BE2C (cell line): Measurements from ENCODE around the gene SPNS2.

Experiments used
- DNase-seq: peaks from one replicate; pipeline ENCODE4 v3.0.0-alpha.2; 2020
- H3K27me3 ChIP-seq: fragments of 250-450 bp; sonication (Bioruptor Pico); 2 replicates; pipeline ENCODE4 v1.5.1; 2020; ENCODE audit warnings: mild to moderate bottlenecking
- H3K36me3 ChIP-seq: fragments of 250-450 bp; sonication (Bioruptor Pico); 2 replicates; pipeline ENCODE4 v1.5.1; 2020; ENCODE audit warnings: mild to moderate bottlenecking
- H3K4me1 ChIP-seq: fragments of 250-450 bp; sonication (Bioruptor Pico); 2 replicates; pipeline ENCODE4 v1.5.1; 2020
- H3K4me3 ChIP-seq: 2 replicates; pipeline ENCODE4 v1.5.1; 2011; ENCODE audit warnings: low read depth, low read length
- H3K9me3 ChIP-seq: fragments of 250-450 bp; sonication (Bioruptor Pico); 2 replicates; pipeline ENCODE4 v1.5.1; 2020
- TF ChIP-seq, protein P1 (sequence below): IDR thresholded peaks from 2 replicates; pipeline ENCODE4 v1.5.1; 2012; ENCODE audit warnings: mild to moderate bottlenecking, low read depth, low read length

Gene SPNS2

DNA sequence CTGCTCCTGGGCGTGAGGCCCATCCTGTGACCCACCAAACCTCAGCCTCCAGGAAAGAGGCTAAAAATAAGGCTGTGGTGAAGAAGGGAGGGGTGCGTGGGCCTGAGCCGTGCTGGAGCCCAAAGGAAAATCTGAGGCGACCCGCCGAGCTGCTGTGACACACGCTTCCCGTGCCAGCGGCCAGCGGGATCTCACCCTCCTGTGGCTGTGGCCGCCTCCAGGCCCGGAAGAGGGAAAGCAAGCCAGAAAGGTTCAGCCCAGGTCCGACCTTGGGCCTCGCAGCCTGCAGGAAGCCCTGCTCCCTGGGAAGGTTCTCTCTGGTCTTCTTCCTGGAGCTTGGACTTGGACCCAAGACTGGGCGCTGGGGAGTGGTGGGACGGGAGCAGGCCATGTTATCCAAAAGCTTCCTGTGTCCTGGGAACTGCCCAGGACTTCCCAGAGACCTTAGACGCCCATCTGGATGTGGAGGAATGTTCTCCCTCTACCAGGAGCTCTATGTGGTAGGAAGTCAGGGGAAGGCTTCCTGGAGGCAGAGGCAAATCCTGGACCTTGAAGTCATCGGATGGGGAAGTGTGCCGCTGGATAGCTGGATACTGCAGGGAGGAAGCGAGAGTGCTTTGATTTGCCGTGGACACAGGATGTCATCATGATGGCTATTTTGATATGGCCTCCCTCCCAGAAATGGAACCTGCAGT lies 11.4 kb downstream of the SPNS2 start:
- no peaks in the 10 kb centered on the region for H3K4me1 ChIP-seq
- TF ChIP-seq, protein P1, sequence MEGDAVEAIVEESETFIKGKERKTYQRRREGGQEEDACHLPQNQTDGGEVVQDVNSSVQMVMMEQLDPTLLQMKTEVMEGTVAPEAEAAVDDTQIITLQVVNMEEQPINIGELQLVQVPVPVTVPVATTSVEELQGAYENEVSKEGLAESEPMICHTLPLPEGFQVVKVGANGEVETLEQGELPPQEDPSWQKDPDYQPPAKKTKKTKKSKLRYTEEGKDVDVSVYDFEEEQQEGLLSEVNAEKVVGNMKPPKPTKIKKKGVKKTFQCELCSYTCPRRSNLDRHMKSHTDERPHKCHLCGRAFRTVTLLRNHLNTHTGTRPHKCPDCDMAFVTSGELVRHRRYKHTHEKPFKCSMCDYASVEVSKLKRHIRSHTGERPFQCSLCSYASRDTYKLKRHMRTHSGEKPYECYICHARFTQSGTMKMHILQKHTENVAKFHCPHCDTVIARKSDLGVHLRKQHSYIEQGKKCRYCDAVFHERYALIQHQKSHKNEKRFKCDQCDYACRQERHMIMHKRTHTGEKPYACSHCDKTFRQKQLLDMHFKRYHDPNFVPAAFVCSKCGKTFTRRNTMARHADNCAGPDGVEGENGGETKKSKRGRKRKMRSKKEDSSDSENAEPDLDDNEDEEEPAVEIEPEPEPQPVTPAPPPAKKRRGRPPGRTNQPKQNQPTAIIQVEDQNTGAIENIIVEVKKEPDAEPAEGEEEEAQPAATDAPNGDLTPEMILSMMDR = no peak

DNA sequence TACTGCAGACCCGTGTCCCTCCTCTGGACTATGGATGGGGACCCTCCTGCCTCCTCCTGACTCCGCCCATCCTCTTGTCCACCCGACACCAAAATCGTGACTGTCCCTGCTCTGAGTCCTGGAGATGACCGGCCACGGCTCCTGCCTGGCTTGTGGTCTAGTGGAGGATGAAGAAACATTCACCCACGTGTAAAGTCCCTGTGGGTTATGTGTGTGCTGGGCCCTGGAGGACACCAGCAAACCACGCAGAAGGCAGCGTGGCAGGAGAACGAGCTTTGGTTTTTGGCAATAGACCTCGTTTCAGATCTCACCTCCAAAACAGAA lies 11.9 kb downstream of the SPNS2 start:
- TF ChIP-seq, protein P1 = no peak
- no peaks in the 10 kb centered on the region for H3K36me3 ChIP-seq
- DNase-seq = no peak
- no peaks in the 10 kb centered on the region for H3K9me3 ChIP-seq
- H3K4me1 ChIP-seq = no peaks in the 10 kb centered on the region
- H3K4me3 ChIP-seq = no peak overlapping the region
- H3K27me3 ChIP-seq = no peaks in the 10 kb centered on the region

More for the DNA sequence above, 11.4 kb downstream of the SPNS2 start:
- DNase-seq = no peak
- H3K9me3 ChIP-seq = no peaks in the 10 kb centered on the region
- no peak overlapping the region for H3K4me3 ChIP-seq
- H3K36me3 ChIP-seq = no peaks in the 10 kb centered on the region
- no peaks in the 10 kb centered on the region for H3K27me3 ChIP-seq

DNA sequence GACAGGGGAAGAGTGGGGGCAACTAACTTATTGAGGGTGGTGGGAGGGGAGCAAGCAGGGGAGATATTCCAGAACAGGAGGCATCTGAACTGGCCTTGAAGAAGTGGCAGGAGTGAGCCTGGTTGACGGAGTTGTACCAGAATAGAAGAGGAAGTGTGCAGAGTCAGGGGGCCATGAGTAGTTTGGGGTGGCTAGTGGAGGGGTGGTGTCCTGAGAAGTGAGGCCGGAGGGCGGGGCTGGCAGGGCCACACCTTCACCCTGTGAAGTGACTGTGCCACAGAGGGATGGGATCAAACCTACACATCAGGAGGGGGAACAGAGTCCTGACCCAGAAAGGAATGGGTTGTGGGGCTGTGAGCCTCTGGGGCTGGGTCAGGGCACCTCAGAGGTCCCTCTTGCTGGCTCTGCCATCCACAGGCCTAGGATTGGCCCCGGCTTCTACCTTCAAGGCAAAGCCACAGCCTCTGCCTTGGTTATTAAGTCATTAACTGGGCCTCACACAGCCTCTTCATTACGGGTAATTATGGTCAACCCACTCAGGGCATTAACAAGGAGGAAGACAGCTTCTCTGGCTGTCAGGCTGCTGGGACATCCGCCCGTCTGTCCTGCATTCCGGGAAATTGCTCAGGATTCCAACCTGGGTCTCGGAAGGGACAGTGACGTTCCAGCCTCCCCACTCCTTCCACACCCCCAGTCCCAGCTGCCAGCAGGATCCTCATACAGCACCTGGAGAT lies 12.7 kb downstream of the SPNS2 start:
- H3K27me3 ChIP-seq = no peaks in the 10 kb centered on the region
- TF ChIP-seq, protein P1 = no peak

DNA sequence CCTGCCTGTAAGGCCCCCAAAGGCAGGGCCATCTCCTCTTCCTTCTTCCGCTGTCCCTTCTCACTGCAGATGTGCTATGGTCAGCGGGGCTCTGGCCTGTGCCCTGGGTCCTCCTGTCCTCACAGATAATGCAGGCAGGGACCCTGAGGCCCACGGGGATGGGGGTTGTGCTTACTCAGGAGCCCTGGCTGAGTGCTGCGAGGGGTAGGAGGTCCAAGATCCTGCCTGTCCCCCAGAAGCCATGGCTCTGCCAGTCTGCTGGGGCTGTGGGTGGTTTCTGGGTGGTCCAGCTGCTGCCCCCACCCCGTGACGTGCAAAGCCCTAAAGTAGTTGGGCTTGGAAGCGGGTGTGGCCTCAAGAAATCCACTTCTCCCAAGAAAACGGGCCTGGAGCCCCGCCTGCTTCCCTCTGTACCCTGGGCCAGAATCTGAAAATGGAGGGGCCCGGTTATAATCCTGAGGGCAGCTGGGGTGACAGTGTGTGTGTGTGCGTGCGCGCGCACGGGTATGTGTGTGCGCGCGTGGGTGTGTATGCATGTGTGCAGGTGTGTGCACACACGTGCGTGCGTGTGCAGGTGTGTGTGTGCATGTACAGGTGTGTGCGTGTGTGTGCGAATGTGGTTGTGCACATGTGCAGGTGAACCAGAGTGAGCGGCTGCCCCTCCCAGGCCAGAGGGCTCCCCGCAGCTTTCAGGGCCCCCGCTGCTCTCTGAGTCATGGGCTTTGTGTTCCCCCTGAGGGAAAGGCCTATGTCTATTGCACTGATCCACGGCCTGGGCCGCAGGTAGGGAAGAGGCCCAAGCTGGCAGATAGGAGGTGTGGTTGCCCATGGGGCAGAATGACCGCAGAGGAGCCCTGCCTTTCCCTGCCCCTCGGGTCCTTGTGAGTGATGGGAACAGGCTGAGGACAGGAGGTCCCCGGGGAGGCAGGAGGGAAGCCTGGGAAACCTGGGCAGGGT lies 13.8 kb downstream of the SPNS2 start:
- Histone ChIP-seq H3K4me1 (no peaks in the 10 kb centered on the region), H3K27me3 (no peaks in the 10 kb centered on the region), H3K4me3 (no peak overlapping the region), H3K36me3 (no peaks in the 10 kb centered on the region), H3K9me3 (no peaks in the 10 kb centered on the region)
- TF ChIP-seq, protein P1 = no peak
- DNase-seq = no peak

More for the DNA sequence above, 12.7 kb downstream of the SPNS2 start:
- Histone ChIP-seq H3K36me3 (no peaks in the 10 kb centered on the region), H3K4me3 (no peak overlapping the region), H3K9me3 (no peaks in the 10 kb centered on the region), H3K4me1 (no peaks in the 10 kb centered on the region)
- no peak for DNase-seq

DNA sequence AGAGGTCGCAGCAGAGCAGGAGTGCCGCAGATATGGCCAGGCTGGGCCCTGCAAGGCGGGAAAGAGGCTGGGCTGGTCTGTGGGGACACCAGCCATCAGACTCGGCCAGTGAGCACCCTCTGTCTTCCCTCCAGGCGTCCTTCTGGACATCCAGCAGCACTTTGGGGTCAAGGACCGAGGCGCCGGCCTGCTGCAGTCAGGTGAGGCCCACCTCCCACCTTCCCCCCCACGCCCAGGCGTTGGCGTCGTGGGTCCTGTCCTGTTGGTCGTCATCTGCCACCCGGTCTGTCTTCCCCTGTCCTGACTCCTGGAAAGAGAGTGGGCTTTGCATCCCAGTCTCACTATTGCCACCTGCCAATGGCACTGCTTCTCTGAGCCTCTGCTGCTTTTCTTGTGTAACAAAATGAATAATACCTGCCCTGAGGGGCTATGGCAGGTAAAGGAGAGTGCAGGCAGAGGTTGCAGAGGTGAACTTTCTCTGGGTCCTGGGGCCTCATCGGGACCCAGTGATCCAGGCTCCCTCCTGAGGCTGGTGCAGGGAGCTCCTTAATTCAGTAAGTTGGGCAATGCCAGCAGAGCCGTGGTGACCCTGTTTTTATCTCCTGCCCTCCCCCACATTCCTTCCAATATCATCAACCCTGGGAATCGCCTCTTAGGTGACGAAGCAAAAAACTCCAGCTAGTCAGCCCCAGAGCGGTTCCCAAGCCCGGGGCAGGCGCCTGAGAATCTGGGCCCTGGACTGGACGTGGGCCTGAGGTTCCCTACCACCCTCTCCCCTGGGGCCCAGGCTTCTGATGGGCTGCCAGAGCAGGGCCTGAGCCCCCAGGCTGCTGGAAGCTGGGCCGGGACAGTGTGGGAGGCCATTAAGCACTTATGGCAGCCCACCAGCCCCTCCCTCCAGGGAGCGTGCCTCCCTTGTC lies 14.7 kb downstream of the SPNS2 start:
- TF ChIP-seq, protein P1 = no peak
- Histone ChIP-seq H3K27me3 (no peaks in the 10 kb centered on the region), H3K9me3 (no peaks in the 10 kb centered on the region), H3K4me1 (no peaks in the 10 kb centered on the region), H3K36me3 (no peaks in the 10 kb centered on the region), H3K4me3 (no peak overlapping the region)
- DNase-seq = no peak
